Measurements from ENCODE around the gene WDR4.

GRCh38 chr21:42845296-42845965 lies 33.9 kb downstream of the WDR4 start:
- TF ChIP-seq POLR2A (IDR thresholded peaks at IDR 0.05; ENCODE audit: low read length) (no peak), CTCF (IDR thresholded peaks at IDR 0.05) (no peak), TP53 (CRISPR knock-in tag; IDR thresholded peaks at IDR 0.05) (no peak), HDAC2 (IDR thresholded peaks at IDR 0.05) (no peak), ELK1 (IDR thresholded peaks at IDR 0.05; ENCODE audit: low read depth, low read length) (no peak)

Measured in A549 (cell line).